DOHH2 (cell line): Measurements from ENCODE around the gene PTGDS.

Source experiments
- H3F3A ChIP-seq: fragments of 200-600 bp; sonication (generic), shearing (Covaris generic); 2 replicates; pipeline ENCODE4 v1.6.0; 2016; ENCODE audit warnings: antibody characterized with exemption, mild to moderate bottlenecking; ENCODE audit not compliant: control insufficient read depth, insufficient read depth
- H3K27ac ChIP-seq: fragments of 200-600 bp; sonication (generic); 2 replicates; pipeline ENCODE4 v1.5.1; 2014; ENCODE audit warnings: low read depth, mild to moderate bottlenecking, low read length, moderate library complexity
- H3K27me3 ChIP-seq: fragments of 200-600 bp; sonication (generic); 2 replicates; pipeline ENCODE4 v1.6.1; 2014; ENCODE audit warnings: mild to moderate bottlenecking, low read length, mixed read lengths; ENCODE audit not compliant: control insufficient read depth
- H3K36me3 ChIP-seq: fragments of 200-600 bp; sonication (generic); 2 replicates; pipeline ENCODE4 v1.6.1; 2014; ENCODE audit warnings: mild to moderate bottlenecking, low read length, moderate library complexity, mixed read lengths; ENCODE audit not compliant: control insufficient read depth
- H3K4me1 ChIP-seq: fragments of 200-600 bp; sonication (generic); 2 replicates; pipeline ENCODE4 v1.6.1; 2014; ENCODE audit warnings: mild to moderate bottlenecking, low read length, mixed read lengths; ENCODE audit not compliant: control insufficient read depth
- H3K4me2 ChIP-seq: fragments of 200-600 bp; sonication (generic); 2 replicates; pipeline ENCODE4 v1.6.0; 2014; ENCODE audit warnings: mild to moderate bottlenecking, low read length, moderate library complexity
- H3K4me3 ChIP-seq: fragments of 200-600 bp; sonication (generic); 2 replicates; pipeline ENCODE4 v1.5.1; 2014; ENCODE audit warnings: mild to moderate bottlenecking, low read length, mixed read lengths
- H3K79me2 ChIP-seq: fragments of 200-600 bp; sonication (generic); 2 replicates; pipeline ENCODE4 v1.6.1; 2014; ENCODE audit warnings: mild to moderate bottlenecking, low read length, mixed read lengths; ENCODE audit not compliant: control insufficient read depth
- H3K9me2 ChIP-seq: fragments of 200-600 bp; sonication (generic); replicated peaks from 2 replicates; pipeline ENCODE4 v1.6.1; 2014; ENCODE audit warnings: mild to moderate bottlenecking, low read length, mixed read lengths; ENCODE audit not compliant: control insufficient read depth
- H3K9me3 ChIP-seq: fragments of 200-600 bp; sonication (generic); 2 replicates; pipeline ENCODE4 v1.6.1; 2014; ENCODE audit warnings: antibody characterized with exemption, low read length, mixed read lengths; ENCODE audit not compliant: control insufficient read depth, insufficient read depth
- H4K20me1 ChIP-seq: fragments of 200-600 bp; sonication (generic); 2 replicates; pipeline ENCODE4 v1.6.0; 2014; ENCODE audit warnings: low read depth, mild to moderate bottlenecking, antibody characterized with exemption, low read length, moderate library complexity; ENCODE audit not compliant: control insufficient read depth, insufficient read depth
- EZH2phosphoT487 ChIP-seq: fragments of 200-600 bp; sonication (generic); IDR thresholded peaks from 2 replicates; pipeline ENCODE4 v1.6.1; 2017; ENCODE audit warnings: borderline replicate concordance, mild to moderate bottlenecking, antibody characterized with exemption, low read length, moderate library complexity, mixed read lengths
- TF ChIP-seq, protein P1 (sequence below): fragments of 200-600 bp; sonication (generic); IDR thresholded peaks from one replicate; pipeline ENCODE4 v1.5.1; 2014; ENCODE audit warnings: antibody characterized with exemption, mild to moderate bottlenecking, low read depth, low read length; ENCODE audit not compliant: poor library complexity, severe bottlenecking

The PTGDS gene

DNA sequence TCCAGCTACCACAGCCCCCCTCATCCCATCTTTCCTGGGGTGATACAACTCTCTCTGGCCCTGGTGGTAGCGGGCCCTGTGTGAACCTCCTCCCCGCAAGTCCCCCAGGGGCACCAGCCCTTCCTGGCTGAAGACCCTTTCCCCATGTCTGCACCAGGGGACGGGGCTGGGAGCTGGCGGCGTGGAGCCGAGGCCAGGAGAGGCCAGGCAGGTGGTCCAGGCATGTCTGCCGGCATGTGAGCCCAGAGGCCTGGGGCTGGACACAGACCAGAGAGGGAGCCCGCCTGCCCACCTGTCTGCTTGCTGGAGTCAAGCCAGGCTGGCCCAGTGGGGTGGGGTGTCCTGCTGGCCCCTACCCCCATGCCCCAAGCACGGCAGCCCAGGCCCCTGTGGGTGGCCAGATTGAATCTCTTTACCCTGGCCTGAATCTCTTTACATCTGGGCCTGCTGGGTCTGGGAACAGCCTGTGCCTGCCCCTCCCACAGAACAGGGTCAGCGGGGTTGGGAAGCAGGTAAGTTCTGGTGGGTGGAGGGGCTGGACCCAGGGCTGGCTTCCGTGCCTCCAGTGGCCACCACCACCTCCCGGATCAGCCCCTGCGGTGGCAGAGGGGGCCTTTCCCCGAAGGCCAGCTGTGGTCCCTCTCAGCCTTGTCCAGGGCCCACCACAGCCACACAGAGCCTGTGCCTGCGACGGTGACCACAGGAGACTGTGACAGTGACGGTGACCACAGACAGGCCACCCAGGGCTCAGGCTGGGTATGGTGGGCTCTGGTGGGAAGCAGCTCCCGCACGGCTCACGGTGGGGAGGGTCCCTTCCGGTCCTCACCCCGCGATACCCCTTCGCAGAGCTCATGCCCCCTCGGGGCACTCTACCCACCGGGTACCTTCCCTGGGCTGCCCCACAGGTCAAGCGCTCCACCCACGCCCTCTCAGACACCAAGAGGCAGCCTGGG is 18.1 kb upstream of the PTGDS start:
- no peaks in the 10 kb centered on the region for H3K9me2 ChIP-seq
- no peaks in the 10 kb centered on the region for H3F3A ChIP-seq
- H3K27me3 ChIP-seq: no peaks in the 10 kb centered on the region
- H3K9me3 ChIP-seq: no peaks in the 10 kb centered on the region
- H4K20me1 ChIP-seq: no peaks in the 10 kb centered on the region
- H3K79me2 ChIP-seq: no peaks in the 10 kb centered on the region
- no peak overlapping the region for H3K4me3 ChIP-seq
- TF ChIP-seq, protein P1, sequence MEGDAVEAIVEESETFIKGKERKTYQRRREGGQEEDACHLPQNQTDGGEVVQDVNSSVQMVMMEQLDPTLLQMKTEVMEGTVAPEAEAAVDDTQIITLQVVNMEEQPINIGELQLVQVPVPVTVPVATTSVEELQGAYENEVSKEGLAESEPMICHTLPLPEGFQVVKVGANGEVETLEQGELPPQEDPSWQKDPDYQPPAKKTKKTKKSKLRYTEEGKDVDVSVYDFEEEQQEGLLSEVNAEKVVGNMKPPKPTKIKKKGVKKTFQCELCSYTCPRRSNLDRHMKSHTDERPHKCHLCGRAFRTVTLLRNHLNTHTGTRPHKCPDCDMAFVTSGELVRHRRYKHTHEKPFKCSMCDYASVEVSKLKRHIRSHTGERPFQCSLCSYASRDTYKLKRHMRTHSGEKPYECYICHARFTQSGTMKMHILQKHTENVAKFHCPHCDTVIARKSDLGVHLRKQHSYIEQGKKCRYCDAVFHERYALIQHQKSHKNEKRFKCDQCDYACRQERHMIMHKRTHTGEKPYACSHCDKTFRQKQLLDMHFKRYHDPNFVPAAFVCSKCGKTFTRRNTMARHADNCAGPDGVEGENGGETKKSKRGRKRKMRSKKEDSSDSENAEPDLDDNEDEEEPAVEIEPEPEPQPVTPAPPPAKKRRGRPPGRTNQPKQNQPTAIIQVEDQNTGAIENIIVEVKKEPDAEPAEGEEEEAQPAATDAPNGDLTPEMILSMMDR: no peak
- no peak for TF ChIP-seq EZH2phosphoT487
- no peak overlapping the region for H3K4me2 ChIP-seq
- H3K27ac ChIP-seq: no peak overlapping the region
- no peaks in the 10 kb centered on the region for H3K4me1 ChIP-seq
- no peaks in the 10 kb centered on the region for H3K36me3 ChIP-seq

DNA sequence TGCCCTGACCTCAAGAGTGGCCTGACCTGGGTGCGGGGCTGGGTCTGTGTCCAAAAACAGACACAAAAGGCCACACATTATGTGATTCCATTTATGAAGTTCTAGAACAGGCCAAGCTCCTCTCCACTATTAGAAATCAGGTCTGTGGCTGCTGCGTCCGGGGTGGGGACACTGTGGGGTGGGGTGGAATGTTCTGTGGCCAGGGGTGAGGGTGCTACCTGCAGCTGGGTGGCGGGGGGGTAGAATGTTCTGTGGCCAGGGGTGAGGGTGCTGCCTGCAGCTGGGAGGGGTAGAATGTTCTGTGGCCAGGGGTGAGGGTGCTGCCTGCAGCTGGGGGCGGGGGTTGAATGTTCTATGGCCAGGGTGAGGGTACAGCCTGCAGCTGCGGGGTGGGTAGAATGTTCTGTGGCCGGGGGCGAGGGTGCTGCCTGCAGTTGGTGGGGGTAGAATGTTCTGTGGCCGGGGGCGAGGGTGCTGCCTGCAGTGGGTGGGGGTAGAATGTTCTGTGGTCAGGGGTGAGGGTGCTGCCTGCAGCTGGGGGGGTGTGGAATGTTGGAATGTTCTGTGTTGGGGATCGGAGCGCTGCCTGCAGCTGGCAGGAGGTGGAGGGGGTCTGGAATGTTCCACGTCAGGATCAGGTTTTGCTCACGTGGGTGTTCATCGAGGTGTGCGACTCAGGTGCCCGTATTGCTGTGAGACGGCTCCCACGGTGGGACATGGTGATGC is 16.9 kb upstream of the PTGDS start:
- Histone ChIP-seq H3K9me3 (no peaks in the 10 kb centered on the region), H3K4me1 (peaks cover 3% of the 10 kb centered on the region), H3K4me3 (no peak overlapping the region), H3K4me2 (no peak overlapping the region), H3K36me3 (no peaks in the 10 kb centered on the region), H3K79me2 (no peaks in the 10 kb centered on the region), H3K9me2 (no peaks in the 10 kb centered on the region), H3K27me3 (no peaks in the 10 kb centered on the region), H3F3A (no peaks in the 10 kb centered on the region), H4K20me1 (no peaks in the 10 kb centered on the region), H3K27ac (no peak overlapping the region)
- TF ChIP-seq EZH2phosphoT487: no peak
- TF ChIP-seq, protein P1: no peak

DNA sequence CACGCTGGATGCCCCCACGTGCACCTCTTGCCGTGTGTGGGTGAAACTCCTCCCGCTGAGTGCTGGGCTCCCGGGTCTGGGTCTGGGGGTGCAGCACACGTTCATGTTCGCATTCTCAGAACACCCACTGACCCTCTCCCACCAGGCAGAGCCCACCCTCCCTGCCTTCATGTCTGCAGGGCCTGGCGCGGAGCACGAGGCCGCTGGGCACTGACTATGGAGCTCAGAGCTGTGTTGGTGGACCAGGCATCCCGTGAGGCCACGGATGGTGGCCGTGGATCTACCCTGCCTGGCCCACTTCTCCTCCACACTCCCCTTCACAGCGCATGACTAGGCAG is 16.4 kb upstream of the PTGDS start:
- H3K4me3 ChIP-seq: no peak overlapping the region
- H3K9me3 ChIP-seq: no peaks in the 10 kb centered on the region
- no peaks in the 10 kb centered on the region for H4K20me1 ChIP-seq
- no peak overlapping the region for H3K4me2 ChIP-seq
- H3F3A ChIP-seq: no peaks in the 10 kb centered on the region
- H3K79me2 ChIP-seq: no peaks in the 10 kb centered on the region
- H3K9me2 ChIP-seq: no peaks in the 10 kb centered on the region
- no peaks in the 10 kb centered on the region for H3K27me3 ChIP-seq
- no peak overlapping the region for H3K27ac ChIP-seq
- H3K36me3 ChIP-seq: no peaks in the 10 kb centered on the region
- TF ChIP-seq, protein P1: no peak
- TF ChIP-seq EZH2phosphoT487: no peak
- peaks cover 8% of the 10 kb centered on the region for H3K4me1 ChIP-seq
